KOPT-K1 (cell line): Measurements from ENCODE around the gene BABAM2.

Experiments used
- H3K27ac ChIP-seq: fragments of 200-600 bp; sonication (generic); 2 replicates; pipeline ENCODE4 v1.5.1; 2016; ENCODE audit warnings: antibody characterized with exemption, mild to moderate bottlenecking, low read depth, low read length; ENCODE audit not compliant: poor library complexity, severe bottlenecking
- H3K36me3 ChIP-seq: fragments of 200-600 bp; sonication (generic); 2 replicates; pipeline ENCODE4 v1.5.1; 2017; ENCODE audit warnings: antibody characterized with exemption, mild to moderate bottlenecking, low read length, moderate library complexity; ENCODE audit not compliant: insufficient read depth
- H3K9me3 ChIP-seq: fragments of 200-600 bp; sonication (generic); 2 replicates; pipeline ENCODE4 v1.5.1; 2017; ENCODE audit warnings: antibody characterized with exemption, low read length, mild to moderate bottlenecking; ENCODE audit not compliant: insufficient read depth, poor library complexity, severe bottlenecking

The BABAM2 gene

GRCh38 chr2:28335666-28336065, 445.1 kb downstream of the BABAM2 start:
- H3K9me3 ChIP-seq = no peaks in the 10 kb centered on the region
- H3K27ac ChIP-seq = no peak overlapping the region
- no peaks in the 10 kb centered on the region for H3K36me3 ChIP-seq

DNA sequence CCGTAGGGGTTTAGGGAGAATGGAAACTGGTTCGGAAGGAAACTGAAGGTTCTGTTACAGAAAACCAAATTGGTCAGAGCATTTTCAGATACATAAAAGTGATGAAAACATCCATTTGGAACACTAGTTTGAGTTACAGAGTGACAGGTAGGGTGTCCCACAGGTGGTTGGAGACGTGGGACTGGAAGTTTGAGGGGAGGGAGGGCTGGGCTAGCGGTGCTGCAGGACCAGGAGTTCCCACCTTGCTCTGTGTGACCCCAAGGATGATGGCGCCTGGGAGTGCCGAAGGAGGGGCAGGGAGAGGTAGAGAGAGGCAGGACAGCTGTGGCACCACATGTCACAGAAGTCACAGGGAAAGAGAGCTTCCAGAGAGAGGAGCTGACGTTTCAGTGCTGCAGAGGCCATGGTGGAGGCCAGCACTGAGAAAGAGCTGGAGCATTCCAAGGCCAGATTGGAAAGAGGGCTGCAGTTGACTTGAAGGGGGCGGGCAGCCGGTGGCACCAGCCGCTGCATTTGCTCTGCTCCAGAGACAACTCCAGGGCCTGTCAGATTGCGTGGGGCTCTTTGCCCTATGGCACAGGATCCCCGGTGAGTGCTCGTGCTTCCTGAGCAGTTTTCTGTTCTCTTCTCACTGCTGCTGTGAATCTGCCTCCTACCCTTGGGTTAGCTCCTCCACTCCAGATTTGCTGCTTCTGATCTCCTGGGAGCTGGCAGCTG, 445.9 kb downstream of the BABAM2 start:
- Histone ChIP-seq H3K36me3 (no peaks in the 10 kb centered on the region), H3K27ac (no peak overlapping the region), H3K9me3 (no peaks in the 10 kb centered on the region)

DNA sequence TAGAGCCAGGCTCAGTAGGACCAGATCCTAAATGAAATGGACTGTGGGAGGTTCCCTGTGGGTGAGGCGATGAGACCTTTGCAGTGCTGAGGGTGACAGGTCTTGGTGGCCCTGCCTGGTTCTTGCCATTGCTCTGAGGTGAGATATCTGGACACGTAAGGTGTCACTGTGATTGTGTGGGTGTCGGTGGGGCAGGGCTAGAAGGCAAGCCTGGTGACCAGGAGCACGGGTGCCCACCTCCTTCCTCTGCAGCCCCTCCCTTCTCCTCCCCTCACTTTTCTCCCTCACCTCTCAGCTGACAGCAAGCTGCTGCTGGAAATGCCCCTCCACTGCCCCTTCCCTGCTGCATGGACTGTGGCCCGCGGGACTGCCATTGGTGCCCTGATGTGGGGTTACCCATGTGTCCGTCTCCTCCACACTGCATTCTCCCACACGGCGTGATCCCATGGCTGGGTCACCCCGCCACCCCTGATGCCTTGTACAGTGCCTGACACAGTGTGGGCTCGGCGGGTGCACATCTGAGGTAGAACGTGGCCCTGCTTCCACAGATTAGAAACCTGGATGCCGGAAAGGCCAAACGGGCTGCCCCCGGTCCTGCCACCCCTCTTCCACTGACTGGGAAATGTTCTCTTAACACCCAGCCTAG, 446.6 kb downstream of the BABAM2 start:
- H3K27ac ChIP-seq = no peak overlapping the region
- no peaks in the 10 kb centered on the region for H3K9me3 ChIP-seq
- no peaks in the 10 kb centered on the region for H3K36me3 ChIP-seq

DNA sequence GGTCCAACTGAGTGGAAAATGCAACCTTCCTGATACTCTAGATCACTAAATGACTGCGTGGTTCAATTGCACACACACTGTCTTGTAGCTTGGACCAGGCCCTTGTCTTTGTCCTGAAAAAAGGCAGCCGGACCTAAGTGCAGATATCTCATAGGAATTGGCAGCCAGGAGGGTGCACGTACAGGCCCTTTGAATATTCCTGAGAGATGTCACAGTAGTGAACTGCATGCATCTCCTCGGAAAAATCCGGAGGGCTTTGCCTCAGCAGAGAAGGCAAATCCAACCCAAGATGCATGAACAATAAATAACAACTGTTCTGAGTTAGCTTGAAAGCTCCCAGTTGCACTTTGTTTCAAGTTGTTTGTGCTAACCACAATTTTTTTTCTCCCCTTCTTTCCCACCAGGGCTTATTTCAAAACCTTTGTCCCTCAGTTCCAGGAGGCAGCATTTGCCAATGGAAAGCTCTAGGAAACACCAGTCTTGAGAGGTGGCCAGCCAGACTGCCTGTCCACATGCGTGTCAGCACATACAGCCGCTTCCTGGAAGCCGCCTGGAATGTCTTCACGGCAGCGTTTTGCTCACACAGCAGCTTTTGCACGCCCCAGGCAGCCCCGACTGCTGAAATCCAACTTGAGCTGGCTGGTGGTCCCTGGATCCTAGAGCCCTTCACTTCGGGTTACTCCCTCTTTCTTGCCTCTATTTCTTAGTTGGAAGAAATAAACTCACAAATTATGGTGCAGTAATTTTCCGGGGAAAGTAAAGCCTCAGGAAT, 447.7 kb downstream of the BABAM2 start:
- no peaks in the 10 kb centered on the region for H3K36me3 ChIP-seq
- H3K9me3 ChIP-seq = no peaks in the 10 kb centered on the region
- H3K27ac ChIP-seq = no peak overlapping the region

DNA sequence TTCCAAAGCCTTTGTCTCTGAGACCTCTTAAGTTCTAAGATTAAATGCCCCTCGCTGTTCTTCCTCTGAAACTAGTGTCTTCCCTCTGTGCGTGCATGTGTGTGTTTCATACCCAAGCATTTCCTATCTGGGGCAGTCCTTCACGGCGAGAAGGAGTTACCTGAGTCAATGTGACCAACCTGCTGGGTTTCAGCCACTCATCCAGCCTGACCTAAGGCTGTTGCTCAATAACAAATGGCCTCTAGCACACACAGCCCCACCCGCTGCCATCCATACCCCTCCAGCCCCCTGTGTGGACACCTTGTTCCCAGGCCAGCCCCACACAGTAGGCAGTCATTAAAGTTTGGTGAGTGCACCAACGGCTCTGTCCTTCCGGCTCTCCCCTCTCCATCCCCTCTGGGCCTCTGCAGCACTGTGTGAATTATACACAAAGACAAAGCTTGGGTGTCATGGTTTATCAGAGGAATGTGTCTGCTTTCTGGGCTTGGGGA, 448.3 kb downstream of the BABAM2 start:
- H3K9me3 ChIP-seq = no peaks in the 10 kb centered on the region
- no peaks in the 10 kb centered on the region for H3K36me3 ChIP-seq
- H3K27ac ChIP-seq = no peak overlapping the region

DNA sequence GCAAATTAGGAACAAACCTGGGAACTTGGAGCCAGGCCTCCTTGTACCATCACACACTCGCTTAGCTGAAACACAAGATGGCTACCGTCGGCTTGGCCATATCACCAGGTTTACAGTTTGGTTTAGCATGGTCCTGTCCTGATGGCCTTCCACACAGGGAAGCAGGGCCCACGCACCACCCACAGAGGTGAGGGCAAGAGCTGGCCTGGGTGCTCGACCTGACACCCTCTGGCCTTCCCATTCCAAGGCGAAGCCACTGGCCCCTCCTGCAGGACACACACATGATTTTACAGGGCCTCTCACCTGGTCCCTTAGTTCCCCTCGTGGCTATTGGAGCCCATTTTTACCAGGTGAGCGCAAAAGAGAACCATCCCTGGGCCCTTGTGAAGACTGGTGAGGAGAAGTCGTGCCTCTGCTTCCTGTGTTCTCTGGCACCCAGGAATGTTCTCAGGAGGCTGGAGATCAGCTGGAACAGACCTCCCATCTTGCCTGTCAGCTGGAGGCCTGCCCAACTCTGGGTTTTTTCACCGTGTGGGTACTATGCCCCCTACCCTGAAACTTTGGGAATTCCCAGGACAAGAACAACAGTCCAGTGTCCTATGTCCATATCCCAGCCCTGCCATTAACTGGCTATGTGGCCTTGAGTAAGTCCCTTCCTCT, 449.1 kb downstream of the BABAM2 start:
- Histone ChIP-seq H3K27ac (no peak overlapping the region), H3K36me3 (no peaks in the 10 kb centered on the region), H3K9me3 (no peaks in the 10 kb centered on the region)

- Histone ChIP-seq H3K9me3 (no peaks in the 10 kb centered on the region), H3K36me3 (no peaks in the 10 kb centered on the region), H3K27ac (no peak overlapping the region)
Observed at GRCh38 chr2:28340312-28341202, 450.0 kb downstream of the BABAM2 start.

GRCh38 chr2:28341208-28341891, 450.8 kb downstream of the BABAM2 start:
- Histone ChIP-seq H3K9me3 (no peaks in the 10 kb centered on the region), H3K27ac (no peak overlapping the region), H3K36me3 (no peaks in the 10 kb centered on the region)

DNA sequence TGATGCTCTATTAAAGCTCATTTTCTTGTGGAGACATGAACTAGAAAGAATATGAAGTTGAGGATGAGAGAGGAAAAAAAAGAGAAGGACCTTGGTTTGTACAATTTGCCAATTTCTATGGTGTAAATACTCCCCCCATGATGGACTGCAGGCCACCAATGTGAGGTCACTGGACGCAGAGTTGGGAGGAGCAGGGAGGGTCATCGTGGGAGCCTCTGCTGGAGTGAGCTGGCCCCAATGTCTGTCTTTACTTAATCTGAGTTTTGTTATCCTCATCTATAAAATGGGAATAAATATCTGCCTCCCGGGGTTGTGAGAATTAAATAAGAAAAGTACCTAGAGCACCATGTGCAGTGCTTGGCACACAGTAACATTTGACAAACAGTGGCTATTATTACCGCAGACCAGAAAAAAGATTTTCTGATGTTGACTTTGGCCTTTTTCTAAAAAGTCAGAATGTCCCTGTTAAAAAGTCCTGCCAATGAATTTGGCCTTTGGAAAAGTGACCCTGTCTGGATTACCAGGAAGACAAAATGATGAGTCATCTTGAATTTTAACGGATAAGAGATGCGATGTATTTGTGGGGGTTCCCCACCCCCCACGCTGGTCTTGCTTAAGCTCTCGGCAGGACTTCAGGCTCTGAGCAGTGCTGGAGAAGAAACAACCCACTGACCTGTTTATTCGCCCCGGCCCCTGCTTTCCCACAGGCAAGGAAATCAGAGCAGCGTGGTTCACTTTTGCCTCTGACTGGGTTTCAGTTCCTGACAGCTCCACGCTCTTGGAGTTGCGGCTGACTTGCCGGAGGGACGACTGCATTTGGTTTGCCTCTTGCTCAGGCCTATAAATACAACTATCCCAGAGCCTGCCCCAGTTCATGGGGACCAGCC, 451.8 kb downstream of the BABAM2 start:
- Histone ChIP-seq H3K9me3 (no peaks in the 10 kb centered on the region), H3K27ac (no peak overlapping the region)

GRCh38 chr2:28343184-28343942, 452.8 kb downstream of the BABAM2 start:
- Histone ChIP-seq H3K36me3 (no peaks in the 10 kb centered on the region), H3K9me3 (no peaks in the 10 kb centered on the region), H3K27ac (no peak overlapping the region)

More for the DNA sequence above, 451.8 kb downstream of the BABAM2 start:
- H3K36me3 ChIP-seq = no peaks in the 10 kb centered on the region

DNA sequence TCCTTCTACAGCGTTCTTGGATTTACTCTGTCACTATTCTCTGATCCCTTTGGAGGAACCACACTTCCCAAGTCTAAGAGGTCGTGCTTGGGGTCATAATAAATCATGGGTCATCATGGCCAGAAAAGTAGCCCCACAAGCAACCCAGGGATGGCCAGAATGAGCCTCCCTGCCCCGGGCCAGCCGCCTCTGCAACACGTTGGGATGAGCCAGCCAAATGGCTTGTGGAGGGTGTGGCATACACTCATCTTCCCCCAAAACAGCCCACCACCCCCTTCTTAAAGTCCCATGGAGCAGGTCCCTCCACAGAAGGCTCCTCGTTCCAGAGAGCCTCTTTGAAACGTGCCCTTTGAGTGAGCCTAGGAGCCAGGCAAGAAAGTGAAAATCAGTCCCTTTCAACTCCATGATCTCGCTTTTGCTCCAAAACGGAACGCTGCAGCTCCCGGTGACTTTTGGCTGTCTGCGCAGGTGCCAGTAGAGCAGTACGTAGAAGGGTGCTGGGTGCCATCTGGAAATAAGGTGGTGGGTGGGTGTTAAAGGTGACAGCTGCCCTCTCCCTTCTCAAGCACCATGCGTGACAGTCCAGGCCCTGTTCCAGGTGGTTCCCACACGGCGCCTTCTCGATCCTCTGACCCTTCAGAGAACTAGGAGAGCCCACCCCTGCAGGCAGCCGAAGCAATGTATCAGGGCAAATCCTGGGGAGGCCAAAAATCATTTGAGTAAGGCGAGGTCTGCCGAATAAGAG, 453.6 kb downstream of the BABAM2 start:
- Histone ChIP-seq H3K36me3 (no peaks in the 10 kb centered on the region), H3K27ac (no peak overlapping the region), H3K9me3 (no peaks in the 10 kb centered on the region)

- Histone ChIP-seq H3K27ac (no peak overlapping the region), H3K9me3 (no peaks in the 10 kb centered on the region), H3K36me3 (no peaks in the 10 kb centered on the region)
Observed at GRCh38 chr2:28344756-28345373, 454.3 kb downstream of the BABAM2 start.
